CD4-positive, alpha-beta T cell treated with Interleukin-6 for 4 hours (primary cell): ENCODE data around the gene CIBAR2.

Source experiments
- DNase-seq: peaks from one replicate; pipeline ENCODE4 v3.0.0-alpha.2; 2020; ENCODE audit warnings: mixed read lengths

The CIBAR2 gene

DNA sequence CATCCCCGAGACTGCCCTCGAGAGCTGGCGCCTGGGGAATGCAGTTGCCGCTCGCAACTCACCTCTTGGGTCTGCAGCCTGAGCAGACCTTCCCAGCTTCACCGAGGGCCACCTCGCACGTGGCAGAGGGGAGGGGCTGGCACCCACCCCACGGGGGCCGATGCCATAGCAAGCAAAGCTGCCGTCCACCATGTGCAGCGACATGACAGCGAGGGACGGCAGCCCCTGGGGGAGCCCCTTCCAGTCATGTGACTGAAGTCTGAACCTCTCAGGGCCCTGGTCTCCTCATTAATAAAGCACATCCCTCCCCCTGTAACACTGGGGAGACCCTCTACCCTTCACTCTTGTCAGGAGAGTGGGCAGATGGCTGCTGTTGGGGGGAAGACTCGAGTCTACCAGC lies 30.5 kb downstream of the CIBAR2 start:
- DNase-seq = no peak

- DNase-seq = no peak
Measured at GRCh38 chr16:85081038-85081437, 31.2 kb downstream of the CIBAR2 start.

DNA sequence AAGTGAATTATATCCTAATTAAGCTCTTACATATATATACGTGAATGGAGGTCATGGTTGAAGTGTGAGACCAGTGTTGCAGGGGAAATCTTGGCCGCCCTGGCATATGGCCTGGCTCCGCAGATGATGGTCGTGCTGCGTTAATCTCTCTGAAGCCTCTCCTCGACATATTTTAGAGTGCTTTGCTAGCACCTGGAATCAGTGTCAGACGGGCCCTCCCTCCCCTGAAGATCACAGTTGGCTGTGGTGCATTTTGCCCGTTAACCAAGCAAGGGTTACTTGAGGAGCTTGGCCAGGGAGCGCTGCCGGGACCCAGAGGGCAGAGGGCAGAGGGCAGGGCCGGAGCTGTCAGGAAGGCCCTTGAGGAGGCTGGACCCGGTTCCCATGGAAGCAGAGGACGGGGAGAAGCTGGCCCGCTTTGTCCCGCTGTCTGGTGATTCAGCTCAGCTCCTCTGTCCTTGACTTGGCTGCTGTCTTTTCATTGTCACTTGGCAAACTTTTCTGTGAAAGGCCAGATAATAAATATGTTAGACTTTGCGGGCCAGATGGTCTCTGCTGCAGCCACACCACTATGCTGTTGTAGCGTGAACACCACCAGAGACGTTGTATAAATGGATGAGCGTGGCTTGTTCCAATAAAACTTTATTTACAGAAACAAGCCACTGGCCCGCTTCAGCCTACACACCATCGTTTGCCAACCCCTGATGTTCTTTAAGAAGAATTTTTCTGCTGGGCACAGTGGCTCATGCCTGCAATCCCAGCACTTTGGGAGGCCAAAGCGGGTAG lies 32.3 kb downstream of the CIBAR2 start:
- DNase-seq = no peak

GRCh38 chr16:85078952-85079351 lies 33.3 kb downstream of the CIBAR2 start:
- DNase-seq = no peak

DNA sequence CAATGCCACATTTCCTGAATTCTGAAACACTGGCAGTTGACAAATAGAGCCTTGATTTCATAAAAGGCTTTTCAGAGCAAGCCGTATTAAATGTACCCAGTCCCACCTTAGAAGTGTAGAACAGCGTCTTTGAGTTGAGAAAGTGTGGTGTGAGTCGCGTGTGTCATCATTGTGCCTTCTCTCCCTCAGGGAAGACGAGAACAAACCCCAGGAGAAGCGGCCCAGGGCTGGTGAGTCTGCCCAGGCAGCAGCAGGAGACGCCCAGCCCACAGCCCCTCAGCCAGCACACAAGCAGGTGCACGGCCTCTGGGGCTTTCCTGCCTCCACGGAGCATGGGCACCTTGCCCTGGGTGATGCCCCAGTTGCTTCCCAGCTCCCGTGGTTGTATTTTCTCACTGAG lies 34.0 kb downstream of the CIBAR2 start:
- DNase-seq = no peak

- DNase-seq = no peak
Measured at GRCh38 chr16:85077576-85078125, 34.6 kb downstream of the CIBAR2 start.

- DNase-seq = no peak
Measured at GRCh38 chr16:85077039-85077438, 35.2 kb downstream of the CIBAR2 start.

DNA sequence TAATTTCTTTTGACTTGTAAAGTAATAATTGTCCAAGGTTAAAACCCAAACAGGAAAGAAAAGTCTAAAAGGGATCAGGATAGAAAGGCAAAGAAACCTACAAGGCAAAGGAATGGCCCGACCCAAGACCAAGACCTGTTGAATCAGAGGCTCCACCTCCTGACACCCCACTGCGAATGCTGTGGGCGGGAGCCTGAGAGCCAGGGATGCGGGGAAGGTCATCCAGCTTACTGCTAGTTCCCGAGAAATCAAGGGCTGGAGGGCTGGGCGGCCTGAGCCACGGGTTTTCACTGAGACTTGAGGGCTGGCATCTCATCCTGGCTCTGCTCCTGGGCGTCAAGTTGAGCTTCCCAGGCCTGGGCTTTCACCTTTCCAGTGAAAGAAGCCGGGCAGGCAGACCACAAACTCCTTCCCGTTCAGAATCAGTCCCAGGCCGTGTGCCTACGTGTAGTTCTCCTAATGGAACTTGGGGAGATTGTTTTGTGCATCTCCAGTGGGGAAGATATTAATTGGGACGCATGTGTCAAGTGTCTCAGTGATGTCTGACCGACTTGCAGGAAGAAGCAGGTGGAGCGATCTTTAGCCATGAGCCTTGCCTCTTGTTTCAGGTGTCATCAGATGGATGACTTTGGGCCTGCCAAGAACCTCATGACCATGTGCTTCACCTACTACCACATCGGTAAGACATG lies 36.9 kb downstream of the CIBAR2 start:
- no peak for DNase-seq

DNA sequence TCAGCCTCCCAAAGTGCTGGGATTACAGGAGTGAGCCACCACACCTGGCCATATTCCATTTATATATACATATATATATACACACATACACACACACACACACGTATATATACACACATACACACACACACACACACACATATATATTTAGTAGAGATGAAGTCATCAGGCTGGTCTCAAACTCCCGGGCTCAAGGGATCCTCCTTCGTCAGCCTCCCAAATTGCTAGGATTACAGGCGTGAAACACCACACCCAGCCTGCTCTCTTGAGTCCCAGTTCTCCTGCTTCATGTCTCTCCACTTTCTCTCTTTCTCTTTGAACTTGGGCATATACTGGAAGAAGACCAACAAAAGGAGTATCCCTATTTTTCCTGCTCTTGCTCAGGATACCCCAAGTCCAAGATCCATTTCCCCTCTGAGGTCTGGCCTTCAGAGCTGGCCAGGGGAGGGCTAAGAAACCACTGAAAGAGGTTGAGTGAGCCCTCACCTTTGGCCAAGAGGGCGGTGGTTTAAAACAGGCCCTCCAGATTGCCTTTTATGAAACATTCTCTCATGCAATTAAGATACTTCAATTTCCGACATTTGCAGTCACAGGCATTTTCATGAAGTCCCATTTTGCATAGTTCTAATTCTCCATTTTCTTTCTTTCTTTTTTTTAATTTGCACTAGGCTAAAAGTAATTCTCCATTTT lies 37.9 kb downstream of the CIBAR2 start:
- no peak for DNase-seq

GRCh38 chr16:85072947-85073346 lies 39.3 kb downstream of the CIBAR2 start:
- DNase-seq = no peak

DNA sequence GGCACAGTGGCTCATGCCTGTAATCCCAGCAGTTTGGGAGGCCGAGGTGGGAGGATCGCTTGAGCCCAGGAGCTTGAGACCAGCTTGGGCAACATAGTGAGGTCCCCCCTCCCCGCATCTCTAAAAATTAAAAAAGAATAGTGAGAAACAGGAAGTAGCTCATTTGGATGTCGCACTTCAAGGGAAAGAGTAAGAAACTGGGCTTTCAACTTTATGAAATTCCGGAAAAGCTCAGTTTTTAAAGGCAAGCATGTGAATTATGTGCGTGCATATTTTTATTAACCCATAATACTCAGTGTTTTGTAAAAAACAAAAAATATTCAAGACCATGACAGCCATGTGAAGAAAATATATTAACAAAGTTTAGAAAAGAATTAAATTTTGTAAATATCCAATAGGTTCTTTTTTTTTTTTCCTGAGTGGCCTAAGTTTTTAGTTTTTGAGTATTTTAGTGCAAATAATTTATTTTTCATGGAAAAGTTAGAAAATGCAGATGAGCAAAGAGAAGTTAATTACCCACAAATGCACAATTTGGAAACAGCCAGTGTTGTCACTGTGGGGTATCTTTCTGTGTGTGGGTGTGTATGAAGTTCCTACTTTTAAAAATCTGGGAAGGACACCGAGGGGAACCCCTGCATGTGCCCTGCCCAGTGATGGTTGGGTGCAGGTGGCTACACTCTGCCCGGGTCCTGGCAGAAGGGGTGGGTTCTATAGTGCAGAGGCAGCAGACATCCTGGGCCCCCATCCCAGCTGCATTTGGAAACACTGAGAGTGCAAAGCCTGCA lies 40.0 kb downstream of the CIBAR2 start:
- DNase-seq = no peak

DNA sequence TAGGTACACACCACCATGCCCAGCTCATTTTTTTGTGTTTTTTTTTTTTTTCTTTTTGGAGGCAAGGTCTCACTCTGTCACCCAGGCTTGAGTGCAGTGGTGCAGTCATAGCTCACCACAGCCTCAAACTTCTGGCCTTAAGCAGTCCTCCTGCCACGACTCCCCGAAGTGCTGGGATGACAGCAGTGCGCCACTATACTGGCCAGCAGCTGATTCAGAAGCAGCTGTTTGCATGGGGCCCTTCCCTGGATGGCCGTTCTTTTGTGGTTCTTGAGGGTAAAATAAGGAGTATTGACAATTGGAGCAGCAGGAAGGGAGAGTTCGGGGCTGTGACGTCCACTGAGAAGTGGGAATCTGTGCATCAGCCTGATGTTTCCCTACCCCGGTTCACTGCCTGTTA lies 43.1 kb downstream of the CIBAR2 start:
- DNase-seq = no peak

DNA sequence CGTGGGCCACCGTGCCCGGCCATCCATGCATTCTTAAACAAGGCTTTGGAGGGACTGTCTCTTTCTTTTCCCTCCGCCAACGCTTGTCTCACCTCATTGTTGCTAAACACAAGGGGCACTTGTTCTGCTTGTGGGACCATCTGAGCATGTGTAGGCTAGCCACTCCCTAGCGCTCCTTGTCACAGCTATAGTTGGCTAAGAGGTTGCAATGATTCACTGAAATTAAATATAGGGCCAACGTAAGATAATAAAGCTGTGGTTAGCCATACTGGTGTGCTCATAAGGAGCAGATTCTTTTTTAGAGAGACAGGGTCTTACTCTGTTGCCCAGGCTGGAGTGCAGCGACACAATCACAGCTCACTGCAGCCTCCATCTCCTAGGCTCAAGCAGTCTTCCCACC lies 43.5 kb downstream of the CIBAR2 start:
- no peak for DNase-seq

DNA sequence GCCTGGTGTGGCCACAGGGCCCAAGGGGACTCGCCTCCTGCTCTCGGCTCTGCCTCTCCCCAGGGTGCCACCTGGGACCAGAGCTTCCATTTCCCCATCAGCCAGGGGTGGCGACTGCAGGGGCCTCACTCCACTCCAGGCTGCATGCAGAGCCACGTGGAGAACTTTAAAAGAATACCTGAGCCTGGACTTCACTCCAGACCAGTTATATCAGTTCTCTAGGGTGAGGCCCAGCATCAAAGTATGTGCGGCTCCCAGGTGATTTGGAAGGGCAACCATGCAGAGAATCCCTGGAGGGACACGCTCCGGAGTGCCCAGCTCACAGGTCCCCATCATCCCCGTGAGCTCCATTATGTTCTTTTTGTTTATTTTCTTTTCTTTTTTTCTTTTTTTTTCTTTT lies 44.8 kb downstream of the CIBAR2 start:
- DNase-seq = no peak

DNA sequence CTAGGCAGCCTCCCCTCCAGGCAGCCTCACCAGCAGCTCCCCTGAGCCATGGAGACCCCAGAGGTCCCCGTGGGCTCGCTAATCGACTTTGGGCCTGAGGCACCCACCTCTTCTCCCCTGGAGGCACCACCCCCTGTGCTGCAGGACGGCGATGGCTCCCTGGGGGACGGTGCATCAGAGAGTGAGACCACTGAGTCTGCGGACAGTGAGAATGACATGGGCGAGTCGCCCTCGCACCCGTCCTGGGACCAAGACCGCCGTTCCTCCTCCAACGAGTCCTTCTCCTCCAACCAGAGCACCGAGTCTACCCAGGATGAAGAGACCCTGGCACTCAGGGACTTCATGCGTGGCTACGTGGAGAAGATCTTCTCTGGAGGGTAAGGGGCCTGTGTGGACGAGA lies 45.2 kb downstream of the CIBAR2 start:
- DNase-seq = no peak

- no peak for DNase-seq
Measured at GRCh38 chr16:85066346-85066885, 45.9 kb downstream of the CIBAR2 start.

DNA sequence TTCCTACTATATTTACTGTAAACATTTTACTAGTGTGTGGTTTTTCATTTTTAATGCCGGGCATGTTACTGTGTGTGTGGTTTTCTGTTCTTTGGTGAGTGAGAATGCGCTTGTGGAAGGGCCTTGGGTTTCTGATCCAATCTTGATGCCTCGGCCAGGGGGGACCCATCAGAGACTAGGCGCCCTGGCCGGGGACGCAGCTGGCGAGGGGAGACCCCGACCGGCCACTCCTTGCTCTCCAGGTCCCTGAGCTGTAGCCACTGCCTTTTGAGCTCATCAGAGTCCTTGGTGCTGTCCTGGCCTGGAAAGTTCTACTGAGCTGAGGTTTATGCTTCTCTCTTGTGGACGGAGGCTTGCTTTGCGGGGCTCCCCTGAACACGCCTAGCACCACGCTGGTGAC lies 47.2 kb downstream of the CIBAR2 start:
- no peak for DNase-seq

GRCh38 chr16:85064186-85064585 lies 48.1 kb downstream of the CIBAR2 start:
- DNase-seq = no peak

DNA sequence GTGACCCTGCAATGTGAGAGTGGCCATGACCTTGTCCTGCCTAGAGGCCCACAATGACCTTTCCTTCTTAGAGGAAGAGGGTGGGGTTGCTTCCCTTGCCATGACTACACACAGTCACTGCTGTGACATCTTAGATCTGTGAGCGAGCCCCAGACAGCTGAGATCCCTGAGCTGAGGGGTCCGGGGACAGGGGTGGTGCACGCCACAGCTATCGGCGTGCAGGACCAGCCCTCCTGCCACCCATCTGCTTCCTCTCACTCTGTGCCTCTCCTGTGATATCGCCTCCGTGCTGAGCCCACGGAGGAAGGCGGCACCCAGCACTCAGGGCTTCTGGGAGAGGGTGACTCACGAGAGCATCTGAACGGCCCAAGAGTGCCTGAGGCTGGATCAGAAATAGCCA lies 49.4 kb downstream of the CIBAR2 start:
- no peak for DNase-seq

- no peak for DNase-seq
Measured at GRCh38 chr16:85062323-85062722, 49.9 kb downstream of the CIBAR2 start.

- DNase-seq = no peak
Measured at GRCh38 chr16:85061566-85061965, 50.7 kb downstream of the CIBAR2 start.

- DNase-seq = no peak
Measured at GRCh38 chr16:85058909-85059308, 53.4 kb downstream of the CIBAR2 start.

DNA sequence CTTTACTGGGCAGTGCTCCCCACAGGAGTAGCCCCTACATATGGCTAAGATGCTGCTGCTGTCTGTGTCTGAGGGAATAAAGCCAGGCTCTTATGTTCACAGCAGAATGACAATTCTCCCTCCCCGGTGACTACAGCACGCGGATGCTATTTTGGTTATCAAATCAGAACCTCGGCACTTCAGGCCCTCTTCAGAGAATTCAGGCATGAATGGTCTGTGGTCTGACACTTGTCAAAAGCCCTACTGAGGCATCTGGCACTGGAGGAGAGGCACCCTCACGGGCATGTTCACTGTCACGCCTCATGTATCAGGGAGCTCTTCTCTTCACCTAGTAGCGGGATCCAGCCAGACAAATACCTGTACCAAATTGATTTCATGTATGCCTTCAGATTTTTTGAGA lies 54.3 kb downstream of the CIBAR2 start:
- DNase-seq = no peak
